Gastrocnemius medialis (tissue), 4 donors: ENCODE data around the gene TMEM132A.

ENCODE experiments used
- POLR2A ChIP-seq, 2 donors: fragments of 450-650 bp; IDR thresholded peaks; one replicate each; pipeline ENCODE4 v1.6.1; 2017; ENCODE audit warnings: antibody characterized with exemption in 2 of 2, mild to moderate bottlenecking in 2 of 2, moderate library complexity in 2 of 2
- TF ChIP-seq, protein P1 (sequence below), 5 experiments: fragments of 450-650 bp in 3 of 5; fragments of 200-600 bp in 2 of 5; sonication (generic) in 2 of 5; IDR thresholded peaks in 4 of 5; conservative IDR thresholded peaks in 1 of 5; 1 replicate in 4 of 5; 2 replicates in 1 of 5; pipeline ENCODE4 v1.5.1; 2016 to 2019; ENCODE audit warnings: antibody characterized with exemption in 5 of 5, mild to moderate bottlenecking in 3 of 5, moderate library complexity in 3 of 5

DNA sequence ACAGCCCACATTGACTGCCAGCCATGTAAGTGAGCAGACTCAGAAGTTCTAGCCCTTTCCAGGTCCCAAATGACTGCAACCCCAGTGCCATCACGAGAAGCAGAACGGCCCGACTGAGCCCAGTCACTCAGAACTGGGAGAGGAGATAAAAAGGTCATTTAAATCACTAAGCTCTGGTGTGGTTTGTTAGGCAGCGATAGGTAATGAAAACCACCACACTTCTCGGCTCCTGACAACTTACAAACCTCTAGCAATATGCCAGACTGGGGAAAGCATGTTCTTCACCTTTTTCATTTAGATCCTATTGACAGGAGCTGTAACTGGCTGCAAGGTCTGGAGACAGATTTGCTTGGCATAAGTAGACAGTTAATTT, 21.0 kb downstream of the TMEM132A start:
- no peak for TF ChIP-seq POLR2A (IDR thresholded peaks at IDR 0.05)
- TF ChIP-seq, protein P1, sequence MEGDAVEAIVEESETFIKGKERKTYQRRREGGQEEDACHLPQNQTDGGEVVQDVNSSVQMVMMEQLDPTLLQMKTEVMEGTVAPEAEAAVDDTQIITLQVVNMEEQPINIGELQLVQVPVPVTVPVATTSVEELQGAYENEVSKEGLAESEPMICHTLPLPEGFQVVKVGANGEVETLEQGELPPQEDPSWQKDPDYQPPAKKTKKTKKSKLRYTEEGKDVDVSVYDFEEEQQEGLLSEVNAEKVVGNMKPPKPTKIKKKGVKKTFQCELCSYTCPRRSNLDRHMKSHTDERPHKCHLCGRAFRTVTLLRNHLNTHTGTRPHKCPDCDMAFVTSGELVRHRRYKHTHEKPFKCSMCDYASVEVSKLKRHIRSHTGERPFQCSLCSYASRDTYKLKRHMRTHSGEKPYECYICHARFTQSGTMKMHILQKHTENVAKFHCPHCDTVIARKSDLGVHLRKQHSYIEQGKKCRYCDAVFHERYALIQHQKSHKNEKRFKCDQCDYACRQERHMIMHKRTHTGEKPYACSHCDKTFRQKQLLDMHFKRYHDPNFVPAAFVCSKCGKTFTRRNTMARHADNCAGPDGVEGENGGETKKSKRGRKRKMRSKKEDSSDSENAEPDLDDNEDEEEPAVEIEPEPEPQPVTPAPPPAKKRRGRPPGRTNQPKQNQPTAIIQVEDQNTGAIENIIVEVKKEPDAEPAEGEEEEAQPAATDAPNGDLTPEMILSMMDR (IDR thresholded peaks at IDR 0.05 in 4 of 5, conservative IDR thresholded peaks at IDR 0.05 in 1 of 5): no peak
